Measurements from ENCODE around the gene CXCR1. TPM values are rescaled to one million over a fixed set of nuclear protein-coding genes. Genes with fewer than 3 reads are reported as not detected.

Gene CXCR1
- total RNA-seq, 1 donor from 2014 or later: not detected

- H2AFZ ChIP-seq (ENCODE audit: low read depth, low read length): no peak overlapping the region
Observed at GRCh38 chr2:218169757-218170546, 3.2 kb upstream of the CXCR1 start.

GRCh38 chr2:218168635-218169462, 2.1 kb upstream of the CXCR1 start:
- no peak overlapping the region for H3K27ac Mint-ChIP-seq (ENCODE audit: unreplicated experiment)
- Histone ChIP-seq H3K4me1 (ENCODE audit: insufficient read depth, low read length) (no peaks in the 10 kb centered on the region), H3K4me3 (ENCODE audit: insufficient read depth, low read depth, low read length) (no peak overlapping the region), H3K9ac (ENCODE audit: low read length) (no peak overlapping the region), H3K79me2 (ENCODE audit: insufficient read depth, low read length) (no peaks in the 10 kb centered on the region), H3K36me3 (ENCODE audit: insufficient read depth, low read length) (no peaks in the 10 kb centered on the region), H3K4me2 (ENCODE audit: low read length) (no peak overlapping the region), H4K20me1 (ENCODE audit: insufficient read depth, low read length) (no peaks in the 10 kb centered on the region), H3K27ac (ENCODE audit: low read depth, low read length) (no peak overlapping the region), H3K9me3 (ENCODE audit: insufficient read depth, low read depth, low read length) (no peaks in the 10 kb centered on the region), H2AFZ (ENCODE audit: low read depth, low read length) (no peak overlapping the region), H3K27me3 (ENCODE audit: insufficient read depth, low read length) (peaks cover 19% of the 10 kb centered on the region)
- peaks cover 3% of the 10 kb centered on the region for H3K36me3 Mint-ChIP-seq (ENCODE audit: low read depth, unreplicated experiment)
- DNase-seq (ENCODE audit: low read depth): no peak
- peaks cover 1% of the 10 kb centered on the region for H3K4me1 Mint-ChIP-seq (ENCODE audit: low read depth, unreplicated experiment)
- TF ChIP-seq CTCF (IDR thresholded peaks at IDR 0.05; ENCODE audit: insufficient read depth, low read depth, low read length) (peak; percentile 55), EZH2 (IDR thresholded peaks at IDR 0.05; ENCODE audit: insufficient read depth, low read length) (no peak)
- no peak for FAIRE-seq
- H3K27me3 Mint-ChIP-seq (ENCODE audit: low read depth, unreplicated experiment): peaks cover 35% of the 10 kb centered on the region
- peaks cover 4% of the 10 kb centered on the region for H3K9me3 Mint-ChIP-seq (ENCODE audit: unreplicated experiment)
- H3K4me3 Mint-ChIP-seq (ENCODE audit: unreplicated experiment): no peak overlapping the region

More at GRCh38 chr2:218169757-218170546, 3.2 kb upstream of the CXCR1 start:
- Mint-ChIP-seq H3K27me3 (ENCODE audit: low read depth, unreplicated experiment) (peaks cover 24% of the 10 kb centered on the region), H3K36me3 (ENCODE audit: low read depth, unreplicated experiment) (no peaks in the 10 kb centered on the region), H3K27ac (ENCODE audit: unreplicated experiment) (no peak overlapping the region), H3K9me3 (ENCODE audit: unreplicated experiment) (peaks cover 4% of the 10 kb centered on the region), H3K4me3 (ENCODE audit: unreplicated experiment) (no peak overlapping the region), H3K4me1 (ENCODE audit: low read depth, unreplicated experiment) (peaks cover 1% of the 10 kb centered on the region)
- H3K36me3 ChIP-seq (ENCODE audit: insufficient read depth, low read length): no peaks in the 10 kb centered on the region
- no peak overlapping the region for H3K4me2 ChIP-seq (ENCODE audit: low read length)
- TF ChIP-seq CTCF (IDR thresholded peaks at IDR 0.05; ENCODE audit: insufficient read depth, low read depth, low read length) (no peak), EZH2 (IDR thresholded peaks at IDR 0.05; ENCODE audit: insufficient read depth, low read length) (no peak)
- H3K4me1 ChIP-seq (ENCODE audit: insufficient read depth, low read length): no peaks in the 10 kb centered on the region
- H3K9me3 ChIP-seq (ENCODE audit: insufficient read depth, low read depth, low read length): no peaks in the 10 kb centered on the region
- no peak overlapping the region for H3K9ac ChIP-seq (ENCODE audit: low read length)
- no peaks in the 10 kb centered on the region for H3K79me2 ChIP-seq (ENCODE audit: insufficient read depth, low read length)
- FAIRE-seq (no peak), DNase-seq (ENCODE audit: low read depth) (no peak)
- no peaks in the 10 kb centered on the region for H4K20me1 ChIP-seq (ENCODE audit: insufficient read depth, low read length)
- H3K27ac ChIP-seq (ENCODE audit: low read depth, low read length): no peak overlapping the region
- H3K27me3 ChIP-seq (ENCODE audit: insufficient read depth, low read length): peaks cover 19% of the 10 kb centered on the region
- no peak overlapping the region for H3K4me3 ChIP-seq (ENCODE audit: insufficient read depth, low read depth, low read length)

All from astrocyte (in vitro differentiated cells and primary cell).